ENCODE measurements around the gene C4orf50.

The C4orf50 gene

DNA sequence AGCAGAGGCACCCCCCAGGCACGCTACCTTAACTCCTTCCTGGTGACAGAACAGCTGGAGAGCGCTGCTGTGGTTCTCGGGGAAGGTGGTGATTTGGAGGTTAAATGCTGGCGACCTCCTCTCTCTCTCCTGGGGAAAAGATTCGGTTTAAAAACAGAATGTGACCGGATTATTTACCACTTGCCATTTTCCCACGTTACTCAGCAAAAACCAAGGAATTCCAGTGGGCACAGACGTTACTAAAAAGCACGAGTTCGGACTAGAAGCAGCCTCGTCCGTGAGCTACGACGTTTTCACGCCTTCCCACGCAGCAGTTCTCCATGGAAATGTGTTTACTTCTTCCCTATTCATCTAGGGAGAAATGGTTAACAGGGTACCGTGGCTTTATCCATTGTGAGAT lies 32.3 kb upstream of the C4orf50 start:
- TF ChIP-seq, protein P1, sequence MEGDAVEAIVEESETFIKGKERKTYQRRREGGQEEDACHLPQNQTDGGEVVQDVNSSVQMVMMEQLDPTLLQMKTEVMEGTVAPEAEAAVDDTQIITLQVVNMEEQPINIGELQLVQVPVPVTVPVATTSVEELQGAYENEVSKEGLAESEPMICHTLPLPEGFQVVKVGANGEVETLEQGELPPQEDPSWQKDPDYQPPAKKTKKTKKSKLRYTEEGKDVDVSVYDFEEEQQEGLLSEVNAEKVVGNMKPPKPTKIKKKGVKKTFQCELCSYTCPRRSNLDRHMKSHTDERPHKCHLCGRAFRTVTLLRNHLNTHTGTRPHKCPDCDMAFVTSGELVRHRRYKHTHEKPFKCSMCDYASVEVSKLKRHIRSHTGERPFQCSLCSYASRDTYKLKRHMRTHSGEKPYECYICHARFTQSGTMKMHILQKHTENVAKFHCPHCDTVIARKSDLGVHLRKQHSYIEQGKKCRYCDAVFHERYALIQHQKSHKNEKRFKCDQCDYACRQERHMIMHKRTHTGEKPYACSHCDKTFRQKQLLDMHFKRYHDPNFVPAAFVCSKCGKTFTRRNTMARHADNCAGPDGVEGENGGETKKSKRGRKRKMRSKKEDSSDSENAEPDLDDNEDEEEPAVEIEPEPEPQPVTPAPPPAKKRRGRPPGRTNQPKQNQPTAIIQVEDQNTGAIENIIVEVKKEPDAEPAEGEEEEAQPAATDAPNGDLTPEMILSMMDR (IDR thresholded peaks at IDR 0.05; ENCODE audit: low read depth, low read length, missing control alignments) = no peak
- no peak overlapping the region for H3K4me3 ChIP-seq (ENCODE audit: low read depth, low read length)
- no peak for DNase-seq (ENCODE audit: low read depth)

DNA sequence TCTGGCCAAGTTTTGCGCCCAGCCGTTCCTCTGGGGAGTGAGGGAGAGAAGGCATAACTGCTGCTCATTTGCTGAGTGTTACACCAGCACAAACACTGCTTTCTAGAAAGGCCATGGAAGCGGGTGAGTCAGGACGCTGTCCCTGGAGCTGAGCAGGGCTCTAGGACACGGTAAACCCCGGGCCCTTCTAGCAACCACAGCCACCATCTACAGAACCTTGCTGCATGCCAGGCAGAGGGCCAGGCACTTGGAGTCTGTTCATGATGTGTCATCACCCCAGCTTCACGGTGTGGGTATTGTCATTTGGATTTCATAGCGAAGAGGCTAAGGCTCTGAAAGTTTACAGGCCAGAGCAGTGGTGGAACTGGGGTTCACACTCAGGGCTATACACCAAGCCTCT lies 31.8 kb upstream of the C4orf50 start:
- H3K4me3 ChIP-seq (ENCODE audit: low read depth, low read length) = no peak overlapping the region
- TF ChIP-seq, protein P1 (IDR thresholded peaks at IDR 0.05; ENCODE audit: low read depth, low read length, missing control alignments) = no peak
- no peak for DNase-seq (ENCODE audit: low read depth)

DNA sequence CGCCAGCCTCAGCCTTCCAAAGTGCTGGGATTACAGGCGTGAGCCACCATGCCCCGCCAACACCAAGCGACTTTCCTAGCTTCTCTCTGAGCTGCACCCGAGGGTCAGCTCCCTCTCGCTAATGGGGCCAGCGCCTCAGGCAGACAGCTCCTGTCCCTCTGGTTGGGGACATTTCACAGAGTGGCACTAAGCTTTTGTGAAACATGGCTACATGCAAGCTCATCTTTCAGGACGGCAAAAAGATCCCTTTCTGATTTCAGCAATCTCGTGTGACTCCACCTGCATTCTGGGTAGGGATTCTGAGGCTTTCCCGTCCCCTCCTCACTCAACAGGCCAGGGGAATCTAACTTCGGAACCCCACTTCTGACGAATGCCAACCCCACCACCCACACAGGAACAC lies 31.0 kb upstream of the C4orf50 start:
- no peak for DNase-seq (ENCODE audit: low read depth)
- TF ChIP-seq, protein P1 (IDR thresholded peaks at IDR 0.05; ENCODE audit: low read depth, low read length, missing control alignments) = no peak
- no peak overlapping the region for H3K4me3 ChIP-seq (ENCODE audit: low read depth, low read length)

DNA sequence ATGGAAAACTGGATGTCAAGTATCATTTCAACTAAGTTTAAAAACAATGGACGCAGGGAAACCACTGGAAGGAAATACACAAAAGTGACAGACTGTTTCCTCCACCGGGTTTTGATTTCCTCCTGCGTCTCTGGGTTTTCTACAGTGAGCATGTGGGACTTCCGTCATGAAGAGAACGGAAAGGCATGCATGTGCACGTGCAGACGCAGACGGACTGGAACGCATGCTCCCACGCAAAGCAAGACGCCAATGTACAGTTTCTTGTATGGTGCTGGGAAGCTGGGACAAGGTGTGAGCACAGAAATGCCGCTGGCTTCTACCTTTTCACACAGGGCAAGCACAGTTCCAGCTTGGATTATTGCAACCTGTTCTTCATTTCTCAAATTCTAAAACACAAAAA lies 30.3 kb upstream of the C4orf50 start:
- DNase-seq (ENCODE audit: low read depth) = no peak
- H3K4me3 ChIP-seq (ENCODE audit: low read depth, low read length) = no peak overlapping the region
- TF ChIP-seq, protein P1 (IDR thresholded peaks at IDR 0.05; ENCODE audit: low read depth, low read length, missing control alignments) = no peak

DNA sequence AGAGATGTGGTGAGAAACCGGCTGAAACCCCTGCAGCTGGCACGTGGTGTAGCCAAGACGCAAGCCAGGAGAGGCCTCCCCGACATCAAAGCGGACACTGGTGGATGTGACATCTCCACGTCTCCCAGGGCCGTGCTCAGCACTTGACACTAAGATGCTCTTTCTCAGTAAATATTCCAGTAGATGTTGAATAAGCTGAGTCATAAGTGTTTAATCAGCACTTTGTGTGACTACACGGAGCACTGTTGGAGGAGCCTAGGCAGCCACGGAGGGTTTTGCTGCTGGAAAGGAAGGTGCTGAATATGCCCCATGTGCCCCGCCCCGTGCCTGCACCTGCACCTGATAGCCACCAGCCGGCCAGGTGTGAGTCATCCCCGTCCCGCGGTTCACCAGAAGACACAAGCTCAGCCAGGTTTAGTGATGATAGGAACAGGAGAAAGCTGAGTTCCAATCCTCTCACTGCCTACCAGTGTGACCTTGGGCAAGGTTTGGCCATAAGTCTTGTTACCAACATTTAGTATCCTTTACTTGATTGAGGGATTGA lies 29.0 kb upstream of the C4orf50 start:
- H3K4me3 ChIP-seq (ENCODE audit: low read depth, low read length) = no peak overlapping the region
- TF ChIP-seq, protein P1 (IDR thresholded peaks at IDR 0.05; ENCODE audit: low read depth, low read length, missing control alignments) = no peak
- no peak for DNase-seq (ENCODE audit: low read depth)

DNA sequence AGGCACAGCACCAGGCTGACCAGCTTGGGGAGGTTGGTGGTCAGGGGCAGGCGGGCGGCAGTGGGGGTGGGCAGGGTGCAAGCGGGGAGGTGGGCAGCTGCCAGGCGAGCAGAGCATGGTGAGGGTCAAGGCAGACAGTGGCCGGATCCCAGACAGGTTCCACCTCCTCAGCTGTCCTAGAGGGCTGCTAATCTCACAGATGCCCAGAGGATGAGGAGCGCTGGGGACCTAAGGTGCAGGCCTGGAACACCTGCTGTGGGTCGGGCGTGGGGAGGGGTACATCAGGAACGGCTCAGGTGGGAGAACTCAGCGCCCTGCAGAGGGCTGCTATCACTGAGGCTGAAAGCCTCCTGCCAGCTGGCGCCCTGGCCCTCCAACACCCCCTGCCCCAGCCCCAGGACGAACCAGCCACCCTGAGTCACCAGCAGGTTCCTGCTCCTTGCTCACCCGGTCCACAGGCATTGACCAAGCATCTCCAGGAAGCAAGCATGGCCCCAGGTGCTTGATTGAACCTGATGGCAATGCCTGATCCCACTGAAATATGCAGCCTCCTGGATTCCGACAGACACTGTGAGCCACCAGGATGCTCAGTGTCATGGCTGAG lies 28.4 kb upstream of the C4orf50 start:
- no peak overlapping the region for H3K4me3 ChIP-seq (ENCODE audit: low read depth, low read length)
- DNase-seq (ENCODE audit: low read depth) = no peak
- TF ChIP-seq, protein P1 (IDR thresholded peaks at IDR 0.05; ENCODE audit: low read depth, low read length, missing control alignments) = no peak

DNA sequence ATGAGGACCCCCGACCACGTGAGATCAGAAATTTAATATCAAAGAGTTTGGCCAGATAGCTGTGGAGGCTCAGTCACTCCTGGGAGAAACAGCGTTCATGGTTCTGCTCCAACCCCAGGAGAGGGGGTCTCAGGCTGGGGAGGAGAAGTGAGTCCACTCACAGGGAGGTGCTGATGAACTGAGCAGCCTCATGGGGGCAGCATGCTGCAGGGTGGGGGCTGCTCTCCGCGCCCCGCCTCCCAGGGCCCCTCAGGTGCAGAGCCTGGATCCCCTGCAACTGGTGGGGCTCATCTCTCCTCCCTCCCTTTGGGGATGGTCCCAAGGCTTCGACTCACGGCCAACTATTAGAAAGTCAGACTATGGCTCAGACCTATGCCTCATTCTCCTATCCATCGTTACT lies 26.6 kb upstream of the C4orf50 start:
- H3K4me3 ChIP-seq (ENCODE audit: low read depth, low read length) = no peak overlapping the region
- TF ChIP-seq, protein P1 (IDR thresholded peaks at IDR 0.05; ENCODE audit: low read depth, low read length, missing control alignments) = no peak
- DNase-seq (ENCODE audit: low read depth) = no peak

Measured in GM12864 (cell line).